Common myeloid progenitor, CD34-positive (primary cell): Measurements from ENCODE around the gene MCHR2.

Experiments
- CTCF ChIA-PET: fragments of 350-600 bp; sonication (Branson Sonifier 250); formaldehyde crosslinking; loops from one replicate; lab custom pipeline; 2021; ENCODE audit warnings: antibody characterized with exemption; lab: Charles Lee
- POLR2A ChIA-PET: fragments of 350-600 bp; sonication (Branson Sonifier 250); formaldehyde crosslinking; loops from one replicate; lab custom pipeline; 2021; ENCODE audit warnings: antibody characterized with exemption; lab: Charles Lee
- DNase-seq, 3 donors: peaks; one replicate each; pipeline versions ENCODE4 v3.0.0 to v3.0.0-alpha.2; 2013
- H3K27ac ChIP-seq, 2 experiments: 1 replicate in 1 of 2; 2 replicates in 1 of 2; pipeline ENCODE4 v1.7.0; 2013; ENCODE audit warnings: inconsistent platforms in 2 of 2, low read length in 2 of 2, mild to moderate bottlenecking in 2 of 2, low read depth in 1 of 2, moderate library complexity in 1 of 2; ENCODE audit not compliant: severe bottlenecking in 2 of 2, insufficient read depth in 1 of 2, poor library complexity in 1 of 2
- H3K27me3 ChIP-seq, 5 experiments: replicated peaks in 2 of 5; 1 replicate in 3 of 5; 2 replicates in 2 of 5; pipeline versions ENCODE4 v1.6.1 to v1.7.0; 2013; ENCODE audit warnings: low read length in 4 of 5, mild to moderate bottlenecking in 2 of 5, moderate library complexity in 2 of 5, inconsistent platforms in 1 of 5; ENCODE audit not compliant: insufficient read depth in 5 of 5, control insufficient read depth in 4 of 5
- H3K36me3 ChIP-seq, 4 experiments: 1 replicate in 2 of 4; 2 replicates in 2 of 4; pipeline versions ENCODE4 v1.6.1 to v1.7.0; 2013; ENCODE audit warnings: low read length in 3 of 4, control low read depth in 1 of 4, mild to moderate bottlenecking in 1 of 4; ENCODE audit not compliant: control insufficient read depth in 4 of 4, insufficient read depth in 4 of 4
- H3K4me1 ChIP-seq, 4 experiments: 1 replicate in 3 of 4; 2 replicates in 1 of 4; pipeline versions ENCODE4 v1.6.1 to v1.7.1; 2013; ENCODE audit warnings: low read length in 3 of 4, mild to moderate bottlenecking in 3 of 4, control low read depth in 1 of 4, inconsistent platforms in 1 of 4, moderate library complexity in 1 of 4; ENCODE audit not compliant: control insufficient read depth in 4 of 4, insufficient read depth in 4 of 4; ENCODE audit errors: control extremely low read depth in 1 of 4
- H3K4me3 ChIP-seq, 7 experiments: 1 replicate in 4 of 7; 2 replicates in 3 of 7; pipeline versions ENCODE4 v1.5.1 to v1.7.0; 2013; ENCODE audit warnings: mild to moderate bottlenecking in 7 of 7, low read length in 6 of 7, moderate library complexity in 6 of 7, inconsistent platforms in 2 of 7, low read depth in 2 of 7, control low read depth in 1 of 7; ENCODE audit not compliant: insufficient read depth in 4 of 7, control insufficient read depth in 1 of 7; ENCODE audit errors: extremely low read depth in 1 of 7
- H3K9me3 ChIP-seq, 5 experiments: 1 replicate in 4 of 5; 2 replicates in 1 of 5; pipeline versions ENCODE4 v1.6.1 to v1.7.1; 2013; ENCODE audit warnings: low read length in 4 of 5, mild to moderate bottlenecking in 2 of 5, inconsistent platforms in 1 of 5, low read depth in 1 of 5, moderate library complexity in 1 of 5; ENCODE audit not compliant: control insufficient read depth in 4 of 5, insufficient read depth in 2 of 5; ENCODE audit errors: control extremely low read depth in 1 of 5
- WGBS: methylation state at CpG from one replicate; pipeline ENCODE4 v1.1.5; 2013; ENCODE audit not compliant: insufficient coverage; 5-methylcytosine and 5-hydroxymethylcytosine counted together

Gene MCHR2

DNA sequence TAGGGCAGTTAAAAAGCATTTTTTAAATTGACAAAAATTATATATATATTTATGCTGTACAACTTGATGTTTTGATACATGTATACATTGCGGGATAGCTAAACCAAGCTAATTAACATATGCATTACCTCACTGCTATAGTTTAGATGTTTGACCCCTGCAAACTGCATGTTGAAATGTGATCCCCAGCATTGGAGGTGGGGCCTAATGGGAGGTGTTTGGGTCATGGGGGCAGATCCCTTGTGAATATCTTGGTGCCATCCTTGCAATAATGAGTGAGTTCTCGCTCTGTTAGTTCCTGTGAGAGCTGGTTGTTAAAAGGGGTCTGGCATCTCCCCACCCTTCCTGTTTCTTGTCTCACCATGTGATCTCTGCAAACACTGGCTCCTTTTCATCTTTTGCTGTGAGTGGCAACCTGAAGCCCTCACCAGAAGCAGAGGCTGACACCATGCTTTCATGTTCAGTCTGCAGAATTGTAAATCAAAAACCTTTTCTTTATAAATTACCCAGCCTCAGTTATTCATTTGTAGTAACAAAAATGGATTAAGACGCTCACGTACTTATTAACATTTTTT is 111.8 kb downstream of the MCHR2 start:
- POLR2A ChIA-PET = no interaction called here
- CTCF ChIA-PET = interaction anchor here (1.1 kb wide), 1 partner anchor 15 kb away, joined by 6 read pairs; no protein-coding TSS in a partner anchor
- H3K4me1 ChIP-seq = no peaks in the 10 kb centered on the region

DNA sequence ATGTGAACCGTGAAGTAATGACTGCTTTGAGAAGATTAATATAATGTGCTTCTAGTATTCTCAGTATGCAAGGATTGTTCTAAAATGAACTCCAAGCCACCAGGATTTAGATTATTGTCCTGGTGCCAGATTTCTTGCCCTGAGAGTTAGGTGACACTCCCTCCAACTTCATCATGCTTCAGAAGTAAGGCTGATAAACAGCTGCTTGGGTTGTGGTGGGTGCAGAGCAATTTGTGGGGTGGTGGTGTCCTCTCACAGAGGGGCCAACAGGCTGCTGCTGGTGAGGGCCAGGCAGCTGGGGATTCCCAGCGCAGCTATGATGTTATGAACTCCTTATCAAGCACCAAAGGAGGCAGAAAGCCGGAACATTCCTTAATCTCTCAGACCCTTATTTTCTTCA is 114.6 kb downstream of the MCHR2 start:
- CTCF ChIA-PET = no interaction called here
- 0% methylated on average over 1 of the region's 3 CpGs for WGBS
- POLR2A ChIA-PET = no interaction called here
- Histone ChIP-seq H3K27ac (no peak overlapping the region), H3K4me1 (no peaks in the 10 kb centered on the region), H3K4me3 (no peak overlapping the region), H3K27me3 (peaks cover 0 to 16% (median 9%) of the 10 kb centered on the region in 5 experiments), H3K36me3 (no peaks in the 10 kb centered on the region), H3K9me3 (no peaks in the 10 kb centered on the region)
- no peak for DNase-seq

More for the DNA sequence above, 111.8 kb downstream of the MCHR2 start:
- no peaks in the 10 kb centered on the region for H3K36me3 ChIP-seq
- WGBS = 89% methylated on average over 1 of the region's 4 CpGs
- DNase-seq = no peak
- H3K27me3 ChIP-seq = peaks cover 0 to 10% (median 4%) of the 10 kb centered on the region in 5 experiments
- no peak overlapping the region for H3K4me3 ChIP-seq
- H3K27ac ChIP-seq = no peak overlapping the region
- H3K9me3 ChIP-seq = no peaks in the 10 kb centered on the region

DNA sequence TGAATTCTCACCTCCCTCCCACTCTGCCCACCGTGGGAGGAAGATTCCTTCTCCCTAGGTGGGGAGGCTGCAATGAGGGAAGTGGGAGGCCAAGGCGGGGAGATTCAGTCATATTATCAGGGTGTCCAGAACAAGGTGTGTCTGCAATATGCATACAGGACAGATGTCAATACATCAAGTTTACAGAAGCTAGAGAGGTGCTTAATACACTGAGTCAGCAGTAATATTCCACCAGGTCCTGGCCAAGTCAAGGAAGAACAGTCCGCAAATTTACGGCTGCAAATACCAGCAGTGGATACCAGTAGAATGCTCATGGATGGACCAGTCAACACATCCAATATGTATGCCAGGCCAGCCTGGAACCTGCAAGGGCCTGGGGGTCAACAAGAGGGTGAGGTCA is 119.0 kb downstream of the MCHR2 start:
- WGBS = 96% methylated on average over 3 of the region's 4 CpGs
- ChIA-PET CTCF (no interaction called here), POLR2A (no interaction called here)
- no peak overlapping the region for H3K27ac ChIP-seq
- DNase-seq = no peak
- H3K9me3 ChIP-seq = no peaks in the 10 kb centered on the region
- no peaks in the 10 kb centered on the region for H3K4me1 ChIP-seq
- no peak overlapping the region for H3K4me3 ChIP-seq
- H3K36me3 ChIP-seq = no peaks in the 10 kb centered on the region
- peaks cover 2 to 40% (median 13%) of the 10 kb centered on the region in 5 experiments for H3K27me3 ChIP-seq

GRCh38 chr6:99873084-99873483 is 120.9 kb downstream of the MCHR2 start:
- Histone ChIP-seq H3K9me3 (no peaks in the 10 kb centered on the region), H3K27ac (no peak overlapping the region), H3K4me3 (no peak overlapping the region), H3K4me1 (no peaks in the 10 kb centered on the region), H3K36me3 (no peaks in the 10 kb centered on the region), H3K27me3 (peaks cover 6 to 58% (median 12%) of the 10 kb centered on the region in 5 experiments)
- DNase-seq = no peak
- ChIA-PET CTCF (no interaction called here), POLR2A (no interaction called here)
- no CpG with 5 or more reads among the region's 2 CpGs for WGBS

- H3K27ac ChIP-seq = no peak overlapping the region
- no peaks in the 10 kb centered on the region for H3K36me3 ChIP-seq
- H3K9me3 ChIP-seq = no peaks in the 10 kb centered on the region
- no peak for DNase-seq
- no peaks in the 10 kb centered on the region for H3K4me1 ChIP-seq
- 60% methylated on average over 1 of the region's 3 CpGs for WGBS
- H3K27me3 ChIP-seq = peaks cover 6 to 56% (median 8%) of the 10 kb centered on the region in 5 experiments
- ChIA-PET CTCF (no interaction called here), POLR2A (no interaction called here)
- no peak overlapping the region for H3K4me3 ChIP-seq
These were observed 122.4 kb downstream of the MCHR2 start for GRCh38 chr6:99871641-99872040.
